Erythroblast (primary cell): Measurements from ENCODE around the gene ZNF335.

Source experiments
- GATA1 ChIP-seq: IDR thresholded peaks from 2 replicates; pipeline ENCODE4 v1.6.1; 2011; ENCODE audit warnings: low read depth, mild to moderate bottlenecking, control low read depth, low read length, moderate library complexity
- POLR2A ChIP-seq: IDR thresholded peaks from 2 replicates; pipeline ENCODE4 v1.6.1; 2011; ENCODE audit warnings: mild to moderate bottlenecking, low read length

DNA sequence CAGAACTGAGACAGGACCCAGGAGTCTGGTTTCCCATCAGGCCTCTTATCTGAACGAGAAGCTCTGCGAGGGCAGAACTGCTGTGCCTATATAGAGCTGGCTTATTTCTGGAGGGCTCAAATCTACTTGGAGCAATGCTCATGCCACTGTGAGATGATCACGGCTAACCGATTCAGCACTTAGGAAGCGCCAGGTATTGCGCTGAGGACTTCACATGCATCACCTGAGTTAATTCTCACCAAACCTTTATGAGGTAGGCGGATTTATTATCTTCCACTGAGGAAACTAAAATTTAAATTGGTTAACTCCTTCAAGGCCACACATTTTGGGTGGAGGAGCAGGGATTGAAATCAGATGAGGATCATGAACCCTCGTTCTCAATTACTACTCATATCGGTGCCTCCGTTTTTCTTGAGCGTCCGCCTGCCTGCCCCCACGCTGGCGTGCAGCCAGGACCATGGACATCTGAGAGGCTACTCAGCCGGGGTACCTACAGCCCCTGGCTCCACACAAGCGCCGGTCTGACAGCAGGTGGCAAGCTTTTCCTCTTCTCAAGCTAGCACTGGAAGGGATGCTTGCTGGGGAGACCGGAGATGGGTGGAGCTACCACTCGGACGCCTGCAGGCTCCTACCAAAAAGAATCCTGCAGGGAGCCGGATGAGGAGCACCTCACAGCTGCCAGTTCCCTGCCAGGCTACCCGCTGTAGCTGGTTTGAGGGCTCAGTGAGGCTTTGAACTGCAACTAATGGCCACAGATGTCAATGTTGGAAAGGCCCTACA lies 38.5 kb downstream of the ZNF335 start:
- TF ChIP-seq POLR2A (no peak), GATA1 (no peak)
